H1 (cell line): Measurements from ENCODE around the gene C1orf21. TPM values are rescaled to one million over a fixed set of nuclear protein-coding genes. Genes with fewer than 3 reads are reported as not detected.

Source experiments
- CTCF ChIA-PET: fragments of 300-600 bp; sonication (Branson Sonifier 250); formaldehyde crosslinking; loops from one replicate; lab custom pipeline; 2021; ENCODE audit not compliant: partially characterized antibody; lab: Charles Lee
- POLR2A ChIA-PET: fragments of 300-600 bp; sonication (Branson Sonifier 250); formaldehyde crosslinking; loops from one replicate; lab custom pipeline; 2021; ENCODE audit warnings: inconsistent platforms; ENCODE audit not compliant: partially characterized antibody; lab: Charles Lee
- DNase-seq, 2 experiments: peaks; one replicate each; pipeline versions ENCODE4 v3.0.0 to v3.0.0-alpha.2; 2010 to 2022; ENCODE audit warnings: low spot score in 2 of 2, low read depth in 1 of 2, mixed read lengths in 1 of 2
- FAIRE-seq: peaks from 2 replicates; lab custom pipeline; 2011; peaks lifted over from hg19 to GRCh38; lab: Jason Lieb, UNC
- H2AFZ ChIP-seq: 2 replicates; pipeline ENCODE4 v1.8.1; 2012; ENCODE audit warnings: low read length, inconsistent platforms
- H2AK5ac ChIP-seq: 2 replicates; pipeline ENCODE4 v1.6.1; 2013; ENCODE audit warnings: low read depth, low read length
- H2BK120ac ChIP-seq: replicated peaks from 2 replicates; pipeline ENCODE3; 2013; ENCODE audit warnings: low read depth, low read length, inconsistent platforms
- H2BK12ac ChIP-seq: 2 replicates; pipeline ENCODE4 v1.6.1; 2013; ENCODE audit warnings: low read depth, low read length
- H2BK15ac ChIP-seq: 2 replicates; pipeline ENCODE4 v1.6.1; 2013; ENCODE audit warnings: low read length
- H2BK20ac ChIP-seq: 2 replicates; pipeline ENCODE4 v1.6.1; 2013; ENCODE audit warnings: low read length
- H2BK5ac ChIP-seq: 2 replicates; pipeline ENCODE4 v1.6.1; 2013; ENCODE audit warnings: low read depth, low read length
- H3K14ac ChIP-seq: 2 replicates; pipeline ENCODE4 v1.6.1; 2013; ENCODE audit warnings: inconsistent platforms; ENCODE audit not compliant: insufficient read length
- H3K18ac ChIP-seq: 2 replicates; pipeline ENCODE4 v1.6.1; 2013; ENCODE audit warnings: low read length; ENCODE audit errors: extremely low read depth
- H3K23ac ChIP-seq: 2 replicates; pipeline ENCODE4 v1.6.1; 2013; ENCODE audit warnings: inconsistent platforms; ENCODE audit not compliant: insufficient read length
- H3K23me2 ChIP-seq: 2 replicates; pipeline ENCODE4 v1.6.1; 2013; ENCODE audit warnings: low read depth, low read length
- H3K27ac ChIP-seq: 2 replicates; pipeline ENCODE4 v1.6.1; 2011; ENCODE audit warnings: low read depth, low read length, inconsistent platforms
- H3K27me3 ChIP-seq, 4 experiments: replicated peaks in 1 of 4; 1 replicate in 1 of 4; 2 replicates in 3 of 4; pipeline versions ENCODE4 v1.6.1 to v1.8.1; 2011 to 2013; ENCODE audit warnings: low read length in 3 of 4, mild to moderate bottlenecking in 3 of 4, inconsistent platforms in 2 of 4, mixed read lengths in 2 of 4, moderate library complexity in 1 of 4; ENCODE audit not compliant: control insufficient read depth in 3 of 4, insufficient read depth in 3 of 4; ENCODE audit errors: extremely low read depth in 1 of 4
- H3K36me3 ChIP-seq, 4 experiments: 2 replicates each; pipeline versions ENCODE4 v1.6.1 to v1.8.1; 2011 to 2013; ENCODE audit warnings: mild to moderate bottlenecking in 4 of 4, low read length in 3 of 4, moderate library complexity in 2 of 4, control low read depth in 1 of 4, inconsistent platforms in 1 of 4; ENCODE audit not compliant: insufficient read depth in 4 of 4, control insufficient read depth in 2 of 4
- H3K4ac ChIP-seq: replicated peaks from 2 replicates; pipeline ENCODE3; 2013; ENCODE audit warnings: low read length, low read depth, mixed read lengths, inconsistent platforms; ENCODE audit not compliant: insufficient read length
- H3K4me1 ChIP-seq, 4 experiments: replicated peaks in 1 of 4; 1 replicate in 1 of 4; 2 replicates in 3 of 4; pipeline versions ENCODE4 v1.6.1 to v1.8.1; 2011 to 2013; ENCODE audit warnings: low read length in 3 of 4, inconsistent platforms in 2 of 4, mixed read lengths in 1 of 4; ENCODE audit not compliant: insufficient read depth in 4 of 4, control insufficient read depth in 3 of 4
- H3K4me2 ChIP-seq, 2 experiments: 2 replicates each; pipeline versions ENCODE4 v1.6.1 to v1.8.1; 2011 to 2013; ENCODE audit warnings: low read depth in 2 of 2, low read length in 2 of 2, control low read depth in 1 of 2, inconsistent platforms in 1 of 2, mild to moderate bottlenecking in 1 of 2; ENCODE audit not compliant: insufficient read depth in 1 of 2
- H3K4me3 ChIP-seq, 4 experiments: fragments of 200-600, 300-600 bp in 1 of 4; sonication (generic), shearing (Covaris generic), sonication (Bioruptor Twin) in 1 of 4; 2 replicates each; pipeline versions ENCODE4 v1.5.1 to v1.8.1; 2011 to 2016; ENCODE audit warnings: low read length in 4 of 4, low read depth in 3 of 4, control low read depth in 2 of 4, inconsistent platforms in 2 of 4, mild to moderate bottlenecking in 2 of 4, mixed read lengths in 1 of 4, moderate library complexity in 1 of 4; ENCODE audit not compliant: insufficient read depth in 2 of 4; ENCODE audit errors: extremely low read depth in 1 of 4
- H3K56ac ChIP-seq: replicated peaks from 2 replicates; pipeline ENCODE3; 2013; ENCODE audit warnings: low read depth, mild to moderate bottlenecking, mixed read lengths, low read length, inconsistent platforms; ENCODE audit not compliant: insufficient read length
- H3K79me1 ChIP-seq: 2 replicates; pipeline ENCODE4 v1.6.1; 2013; ENCODE audit warnings: low read depth, low read length, control low read depth
- H3K79me2 ChIP-seq, 2 experiments: 2 replicates each; pipeline versions ENCODE4 v1.6.1 to v1.8.1; 2012 to 2013; ENCODE audit warnings: low read length in 2 of 2, mild to moderate bottlenecking in 2 of 2, inconsistent platforms in 1 of 2; ENCODE audit not compliant: insufficient read depth in 2 of 2, control insufficient read depth in 1 of 2
- H3K9ac ChIP-seq, 4 experiments: replicated peaks in 1 of 4; 1 replicate in 1 of 4; 2 replicates in 3 of 4; pipeline versions ENCODE4 v1.6.1 to v1.8.1; 2011 to 2013; ENCODE audit warnings: low read depth in 3 of 4, low read length in 3 of 4, control low read depth in 2 of 4, mild to moderate bottlenecking in 2 of 4, moderate library complexity in 2 of 4, inconsistent platforms in 1 of 4; ENCODE audit errors: extremely low read depth in 1 of 4
- H3K9me3 ChIP-seq, 2 experiments: 2 replicates each; pipeline versions ENCODE4 v1.6.1 to v1.8.1; 2012 to 2013; ENCODE audit warnings: mild to moderate bottlenecking in 2 of 2, moderate library complexity in 2 of 2, control low read depth in 1 of 2, inconsistent platforms in 1 of 2, low read depth in 1 of 2, low read length in 1 of 2, mixed read lengths in 1 of 2; ENCODE audit not compliant: insufficient read depth in 2 of 2
- H4K20me1 ChIP-seq, 2 experiments: replicated peaks in 1 of 2; 2 replicates each; pipeline versions ENCODE3 to v1.8.1; 2011 to 2013; ENCODE audit warnings: inconsistent platforms in 2 of 2, low read length in 2 of 2, mild to moderate bottlenecking in 1 of 2; ENCODE audit not compliant: insufficient read depth in 2 of 2, control insufficient read depth in 1 of 2
- H4K5ac ChIP-seq: 2 replicates; pipeline ENCODE4 v1.6.1; 2013; ENCODE audit warnings: low read length, low read depth, mixed read lengths, inconsistent platforms; ENCODE audit not compliant: insufficient read length
- H4K8ac ChIP-seq: 2 replicates; pipeline ENCODE4 v1.8.0; 2013; ENCODE audit warnings: mild to moderate bottlenecking, moderate library complexity, low read length, inconsistent platforms; ENCODE audit not compliant: insufficient read depth; ENCODE audit errors: extremely low read depth
- H4K91ac ChIP-seq: replicated peaks from 2 replicates; pipeline ENCODE3; 2013; ENCODE audit warnings: low read length, mixed read lengths, inconsistent platforms; ENCODE audit not compliant: insufficient read length
- ASH2L ChIP-seq: fragments of 200-600, 300-600 bp; sonication (generic); IDR thresholded peaks from one replicate; pipeline ENCODE4 v1.7.1; 2017; ENCODE audit warnings: low read length
- BACH1 ChIP-seq: IDR thresholded peaks from 2 replicates; pipeline ENCODE4 v1.6.1; 2012; ENCODE audit warnings: low read length, improper control_type of control experiment
- CBX5 ChIP-seq: fragments of 300-800, 300-1000 bp; sonication (generic); IDR thresholded peaks from 2 replicates; pipeline ENCODE4 v1.7.1; 2016; ENCODE audit warnings: antibody characterized with exemption, low read length, low read depth
- EGR1 ChIP-seq: IDR thresholded peaks from 2 replicates; pipeline ENCODE4 v1.6.1; 2011; ENCODE audit warnings: low read depth, low read length, borderline replicate concordance
- EZH2 ChIP-seq: fragments of 200-600 bp; sonication (generic); IDR thresholded peaks from 2 replicates; pipeline ENCODE4 v1.7.1; 2012; ENCODE audit warnings: low read depth, mild to moderate bottlenecking, moderate library complexity, low read length, inconsistent platforms; ENCODE audit not compliant: severe bottlenecking
- HDAC2 ChIP-seq, 2 experiments: fragments of 300-600 bp in 1 of 2; sonication (generic) in 1 of 2; IDR thresholded peaks; 2 replicates each; pipeline ENCODE4 v1.6.1; 2011 to 2012; ENCODE audit warnings: low read depth in 2 of 2, low read length in 2 of 2, mild to moderate bottlenecking in 2 of 2, moderate library complexity in 2 of 2, borderline replicate concordance in 1 of 2, inconsistent platforms in 1 of 2
- POLR2A ChIP-seq, 2 experiments: IDR thresholded peaks; 1 replicate in 1 of 2; 2 replicates in 1 of 2; pipeline ENCODE4 v1.6.1; 2011; ENCODE audit warnings: low read depth in 2 of 2, low read length in 2 of 2, mild to moderate bottlenecking in 2 of 2; ENCODE audit errors: control extremely low read depth in 1 of 2
- RBBP5 ChIP-seq: IDR thresholded peaks from 2 replicates; pipeline ENCODE4 v1.7.1; 2012; ENCODE audit warnings: low read depth, mild to moderate bottlenecking, inconsistent platforms, low read length, moderate library complexity, borderline replicate concordance
- RXRA ChIP-seq: IDR thresholded peaks from 2 replicates; pipeline ENCODE4 v1.6.1; 2011; ENCODE audit warnings: low read depth, mild to moderate bottlenecking, low read length, moderate library complexity; ENCODE audit not compliant: insufficient read depth
- SRF ChIP-seq: IDR thresholded peaks from 2 replicates; pipeline ENCODE4 v1.6.1; 2011; ENCODE audit warnings: mild to moderate bottlenecking, low read depth, low read length, moderate library complexity
- TAF1 ChIP-seq: IDR thresholded peaks from 2 replicates; pipeline ENCODE4 v1.6.1; 2011; ENCODE audit warnings: mild to moderate bottlenecking, low read depth, low read length
- USF2 ChIP-seq: IDR thresholded peaks from 2 replicates; pipeline ENCODE4 v1.6.1; 2011; ENCODE audit warnings: low read length, improper control_type of control experiment
- YY1 ChIP-seq: IDR thresholded peaks from 2 replicates; pipeline ENCODE4 v1.6.1; 2011; ENCODE audit warnings: low read depth, mild to moderate bottlenecking, low read length
- WGBS, 2 experiments: shearing (Covaris generic) in 1 of 2; methylation state at CpG; one replicate each; pipeline versions ENCODE4 v1.1.6 to v1.1.7; 2013 to 2015; ENCODE audit warnings: low lambda C conversion rate in 2 of 2, mixed read lengths in 2 of 2, inconsistent platforms in 1 of 2, low coverage in 1 of 2, missing lambda C conversion rate in 1 of 2; ENCODE audit not compliant: insufficient replicate concordance in 2 of 2, insufficient coverage in 1 of 2, insufficient read length in 1 of 2; ENCODE audit errors: extremely low coverage in 1 of 2, missing lambda C conversion rate in 1 of 2; 5-methylcytosine and 5-hydroxymethylcytosine counted together
- polyA plus RNA-seq, 7 experiments: library from polyadenylated mRNA; depleted of rRNA in 3 of 7; stranded (reverse) in 5 of 7; unstranded in 2 of 7; fragments of >200 nt in 5 of 7; fragments of 200-250 nt in 2 of 7; gene quantifications; 1 replicate in 5 of 7; 2 replicates in 1 of 7; 4 replicates in 1 of 7; pipeline versions ENCODE4 v1.2.1 to v1.2.3, GENCODE V29; 2011 to 2013; ENCODE audit warnings: missing spikeins in 2 of 7, mixed read lengths in 2 of 7
- total RNA-seq: library from RNA; stranded (reverse); fragmentation: NEBNext Ultra II Directional; extraction: Animal tissue kit (Norgen Biotek cat#: 25700); gene quantifications from 2 replicates; pipeline ENCODE4 v1.2.1, GENCODE V29; 2021

The C1orf21 gene
- total and polyA plus RNA-seq, 2 of the 8 experiments (the other 6 are each of a cell fraction or from before 2014, with no cell fraction given): 16.6 to 51.0 TPM

GRCh38 chr1:184541537-184542152 is 154.8 kb downstream of the C1orf21 start:
- no peak for FAIRE-seq
- POLR2A ChIA-PET: no interaction called here
- no peak overlapping the region for H2BK120ac ChIP-seq
- H3K79me2 ChIP-seq: peaks cover 0 to 7% of the 10 kb centered on the region in 2 experiments; a peak in 1 of 4 replicates
- no peak overlapping the region for H3K18ac ChIP-seq
- H3K14ac ChIP-seq: no peak overlapping the region
- H3K27ac ChIP-seq: no peak overlapping the region
- no peak for DNase-seq
- H3K4me1 ChIP-seq: no peaks in the 10 kb centered on the region
- H4K20me1 ChIP-seq: no peaks in the 10 kb centered on the region
- 88% methylated on average over 9 of the region's 9 CpGs; no CpG with 5 or more reads in 1 of the 2 experiments for WGBS, 2 experiments
- H3K9me3 ChIP-seq: peaks cover 0 to 4% of the 10 kb centered on the region in 2 experiments; a peak in 1 of 4 replicates
- no peaks in the 10 kb centered on the region for H3K27me3 ChIP-seq
- peak overlapping the region; percentile 6; the same call in 1 of the 2 replicates for H4K8ac ChIP-seq
- H3K56ac ChIP-seq: no peak overlapping the region
- no peak overlapping the region for H4K5ac ChIP-seq
- no peak overlapping the region for H3K9ac ChIP-seq
- no peaks in the 10 kb centered on the region for H3K23me2 ChIP-seq
- no peak overlapping the region for H2BK5ac ChIP-seq
- no peak overlapping the region for H3K4ac ChIP-seq
- H3K36me3 ChIP-seq: peaks cover 0 to 4% (median 0%) of the 10 kb centered on the region in 4 experiments; a peak in 1 of 8 replicates
- CTCF ChIA-PET: interaction anchor here (1.0 to 1.3 kb wide), 2 partner anchors 114 to 123 kb away, joined by 3 to 4 read pairs; no protein-coding TSS in a partner anchor
- no peak overlapping the region for H4K91ac ChIP-seq
- H2BK12ac ChIP-seq: no peak overlapping the region
- no peak overlapping the region for H2BK20ac ChIP-seq
- no peak overlapping the region for H2AFZ ChIP-seq
- no peak overlapping the region for H2AK5ac ChIP-seq
- no peak overlapping the region for H3K4me3 ChIP-seq
- H3K79me1 ChIP-seq: no peaks in the 10 kb centered on the region
- H3K23ac ChIP-seq: no peak overlapping the region
- no peak overlapping the region for H2BK15ac ChIP-seq
- H3K4me2 ChIP-seq: no peak overlapping the region
- no peak for TF ChIP-seq USF2
- no peak for TF ChIP-seq RXRA
- no peak for TF ChIP-seq CBX5
- TF ChIP-seq HDAC2 (IDR thresholded peaks at IDR 0.05; ENCODE audit: borderline replicate concordance in 1 of 2, low read depth in 2 of 2, low read length in 2 of 2): no peak
- no peak for TF ChIP-seq RBBP5
- no peak for TF ChIP-seq EZH2
- TF ChIP-seq SRF: no peak
- no peak for TF ChIP-seq EGR1
- no peak for TF ChIP-seq BACH1
- no peak for TF ChIP-seq YY1
- TF ChIP-seq TAF1: no peak
- TF ChIP-seq POLR2A (IDR thresholded peaks at IDR 0.05; ENCODE audit: control extremely low read depth in 1 of 2, low read depth in 2 of 2, low read length in 2 of 2): no peak
- TF ChIP-seq ASH2L: no peak
